Esophagus squamous epithelium (tissue), 4 donors: ENCODE data around the gene CLSTN2.

Experiments
- POLR2A ChIP-seq, 4 donors: fragments of 450-650 bp; IDR thresholded peaks; one replicate each; pipeline ENCODE4 v1.6.1; 2017; ENCODE audit warnings: antibody characterized with exemption in 4 of 4, mild to moderate bottlenecking in 4 of 4, moderate library complexity in 3 of 4
- TF ChIP-seq, protein P1 (sequence below), 6 experiments: fragments of 450-650 bp in 4 of 6; fragments of 200-600 bp in 2 of 6; sonication (generic) in 2 of 6; IDR thresholded peaks; one replicate each; pipeline ENCODE4 v1.5.1; 2016 to 2019; ENCODE audit warnings: antibody characterized with exemption in 6 of 6, mild to moderate bottlenecking in 4 of 6, moderate library complexity in 4 of 6

DNA sequence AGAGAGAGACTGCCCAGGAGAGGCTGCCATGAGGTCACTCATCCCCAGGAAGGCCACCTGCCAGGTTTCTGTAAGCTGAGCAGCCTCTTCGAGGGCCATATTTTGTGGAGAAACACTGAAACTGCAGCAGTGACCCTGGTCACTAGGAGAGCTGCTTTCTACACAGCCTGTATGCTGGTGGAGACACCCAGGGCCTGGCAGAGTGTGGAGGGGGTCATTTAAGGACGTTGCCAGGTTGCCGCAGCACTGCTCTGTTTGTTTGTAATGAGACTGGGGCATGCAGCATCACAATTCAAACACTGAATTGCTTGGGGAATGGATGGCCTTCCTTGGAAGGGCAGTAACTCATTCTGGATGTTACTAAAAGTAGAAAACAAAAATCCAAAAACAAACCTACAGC, 638.0 kb downstream of the CLSTN2 start:
- TF ChIP-seq, protein P1, sequence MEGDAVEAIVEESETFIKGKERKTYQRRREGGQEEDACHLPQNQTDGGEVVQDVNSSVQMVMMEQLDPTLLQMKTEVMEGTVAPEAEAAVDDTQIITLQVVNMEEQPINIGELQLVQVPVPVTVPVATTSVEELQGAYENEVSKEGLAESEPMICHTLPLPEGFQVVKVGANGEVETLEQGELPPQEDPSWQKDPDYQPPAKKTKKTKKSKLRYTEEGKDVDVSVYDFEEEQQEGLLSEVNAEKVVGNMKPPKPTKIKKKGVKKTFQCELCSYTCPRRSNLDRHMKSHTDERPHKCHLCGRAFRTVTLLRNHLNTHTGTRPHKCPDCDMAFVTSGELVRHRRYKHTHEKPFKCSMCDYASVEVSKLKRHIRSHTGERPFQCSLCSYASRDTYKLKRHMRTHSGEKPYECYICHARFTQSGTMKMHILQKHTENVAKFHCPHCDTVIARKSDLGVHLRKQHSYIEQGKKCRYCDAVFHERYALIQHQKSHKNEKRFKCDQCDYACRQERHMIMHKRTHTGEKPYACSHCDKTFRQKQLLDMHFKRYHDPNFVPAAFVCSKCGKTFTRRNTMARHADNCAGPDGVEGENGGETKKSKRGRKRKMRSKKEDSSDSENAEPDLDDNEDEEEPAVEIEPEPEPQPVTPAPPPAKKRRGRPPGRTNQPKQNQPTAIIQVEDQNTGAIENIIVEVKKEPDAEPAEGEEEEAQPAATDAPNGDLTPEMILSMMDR (IDR thresholded peaks at IDR 0.05), result no peak
- no peak for TF ChIP-seq POLR2A (IDR thresholded peaks at IDR 0.05)
